Testis (tissue), 2 donors: ENCODE results near the gene SPIRE1.

Experiments used
- POLR2A ChIP-seq: fragments of 450-650 bp; IDR thresholded peaks from one replicate; pipeline ENCODE4 v1.6.1; 2017; ENCODE audit warnings: antibody characterized with exemption, mild to moderate bottlenecking, moderate library complexity
- TF ChIP-seq, protein P1 (sequence below), 3 experiments: fragments of 450-650 bp in 2 of 3; fragments of 200-600 bp in 1 of 3; sonication (generic) in 1 of 3; IDR thresholded peaks; one replicate each; pipeline ENCODE4 v1.5.1; 2016 to 2019; ENCODE audit warnings: antibody characterized with exemption in 3 of 3, mild to moderate bottlenecking in 2 of 3, moderate library complexity in 1 of 3

DNA sequence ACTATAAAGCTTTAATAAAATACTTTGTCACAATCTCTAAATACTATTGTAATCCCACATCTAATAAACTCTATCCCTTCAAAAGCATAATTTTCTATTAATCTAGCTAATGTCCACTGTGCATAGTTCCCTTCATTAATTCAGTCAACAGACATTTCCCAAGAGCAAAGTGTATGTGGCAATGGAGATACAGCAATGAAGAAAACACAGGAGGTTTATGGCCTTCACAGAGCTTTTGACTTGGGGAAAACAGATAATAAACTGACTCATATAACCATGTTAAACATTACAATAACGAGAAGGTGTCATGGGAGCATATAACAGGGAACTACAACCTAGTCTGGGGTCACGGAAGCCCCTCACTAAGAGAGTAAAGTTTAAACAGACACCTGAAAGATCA is 86.3 kb downstream of the SPIRE1 start:
- TF ChIP-seq, protein P1, sequence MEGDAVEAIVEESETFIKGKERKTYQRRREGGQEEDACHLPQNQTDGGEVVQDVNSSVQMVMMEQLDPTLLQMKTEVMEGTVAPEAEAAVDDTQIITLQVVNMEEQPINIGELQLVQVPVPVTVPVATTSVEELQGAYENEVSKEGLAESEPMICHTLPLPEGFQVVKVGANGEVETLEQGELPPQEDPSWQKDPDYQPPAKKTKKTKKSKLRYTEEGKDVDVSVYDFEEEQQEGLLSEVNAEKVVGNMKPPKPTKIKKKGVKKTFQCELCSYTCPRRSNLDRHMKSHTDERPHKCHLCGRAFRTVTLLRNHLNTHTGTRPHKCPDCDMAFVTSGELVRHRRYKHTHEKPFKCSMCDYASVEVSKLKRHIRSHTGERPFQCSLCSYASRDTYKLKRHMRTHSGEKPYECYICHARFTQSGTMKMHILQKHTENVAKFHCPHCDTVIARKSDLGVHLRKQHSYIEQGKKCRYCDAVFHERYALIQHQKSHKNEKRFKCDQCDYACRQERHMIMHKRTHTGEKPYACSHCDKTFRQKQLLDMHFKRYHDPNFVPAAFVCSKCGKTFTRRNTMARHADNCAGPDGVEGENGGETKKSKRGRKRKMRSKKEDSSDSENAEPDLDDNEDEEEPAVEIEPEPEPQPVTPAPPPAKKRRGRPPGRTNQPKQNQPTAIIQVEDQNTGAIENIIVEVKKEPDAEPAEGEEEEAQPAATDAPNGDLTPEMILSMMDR (IDR thresholded peaks at IDR 0.05) = no peak
- no peak for TF ChIP-seq POLR2A
